Activated T-helper 1 cell treated with anti-CD3 and anti-CD28 coated beads, Interleukin-12 subunit alpha, Interleukin-12 subunit beta, Interleukin-2, Interleukin-4 antibody, amounts not matched to agents 30 ng/mL and 10 ng/mL and 1 ng/mL, durations not matched to agents 14 hours and 24 hours and 36 hours (primary cell): ENCODE results near the gene JADE1. TPM values are rescaled to one million over a fixed set of nuclear protein-coding genes. Genes with fewer than 3 reads are reported as not detected.
A peak's percentile ranks its signal among the peaks of the same experiment; 100 is the strongest.

ENCODE experiments used
- DNase-seq: peaks from one replicate; pipeline ENCODE4 v3.0.0; 2021; ENCODE audit warnings: low spot score
- H3K27ac Mint-ChIP-seq: one replicate; pipeline ENCODE4 v1.8.0; 2021; ENCODE audit warnings: mild to moderate bottlenecking, mixed read lengths
- H3K27me3 Mint-ChIP-seq: one replicate; pipeline ENCODE4 v1.8.0; 2022; ENCODE audit warnings: mild to moderate bottlenecking, moderate library complexity, mixed read lengths; ENCODE audit not compliant: insufficient read depth
- H3K36me3 Mint-ChIP-seq: one replicate; pipeline ENCODE4 v1.8.0; 2021; ENCODE audit warnings: low read depth, mixed read lengths
- H3K4me1 Mint-ChIP-seq: one replicate; pipeline ENCODE4 v1.8.0; 2021; ENCODE audit warnings: low read depth, mixed read lengths
- H3K4me3 Mint-ChIP-seq: one replicate; pipeline ENCODE4 v1.8.0; 2021; ENCODE audit warnings: mild to moderate bottlenecking, moderate library complexity, mixed read lengths
- H3K9me3 Mint-ChIP-seq: one replicate; pipeline ENCODE4 v1.8.0; 2021; ENCODE audit warnings: mixed read lengths
- intact Hi-C: fragments of 100-400 bp; cut with micrococcal nuclease; formaldehyde crosslinking; loops from one replicate; pipeline ENCODE4 v1.15.1; 2024
- total RNA-seq: library from RNA; stranded (reverse); gene quantifications from 2 replicates; pipeline ENCODE4 v1.2.3, GENCODE V29; 2022

Gene JADE1
- total RNA-seq, 1 donor from 2014 or later = 42.4 TPM

DNA sequence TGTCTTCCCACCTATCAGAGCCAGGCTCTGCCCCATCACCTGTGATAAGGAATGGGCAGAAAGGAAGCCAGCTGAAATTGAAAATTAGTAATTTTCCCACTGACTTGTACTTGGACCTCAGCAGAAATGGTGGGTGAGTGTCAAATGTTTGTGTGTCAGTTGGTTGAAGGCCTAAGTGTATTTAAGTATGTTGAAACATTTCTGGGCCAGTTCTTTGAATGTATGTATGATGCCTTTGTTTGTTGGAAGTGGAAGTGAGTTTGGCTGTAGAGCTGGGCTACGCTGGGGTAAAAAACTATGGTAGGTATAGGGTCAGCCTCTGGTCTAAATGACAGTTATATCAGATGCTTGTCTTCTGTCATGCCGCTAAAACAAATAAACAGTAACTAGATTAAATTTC lies 27.7 kb downstream of the JADE1 start:
- intact Hi-C loops = no loop called here
- H3K9me3 Mint-ChIP-seq = no peaks in the 10 kb centered on the region
- DNase-seq = no peak
- H3K27ac Mint-ChIP-seq = no peak overlapping the region
- H3K36me3 Mint-ChIP-seq = peaks cover 18% of the 10 kb centered on the region
- peaks cover 40% of the 10 kb centered on the region for H3K4me1 Mint-ChIP-seq
- no peaks in the 10 kb centered on the region for H3K27me3 Mint-ChIP-seq
- no peak overlapping the region for H3K4me3 Mint-ChIP-seq

DNA sequence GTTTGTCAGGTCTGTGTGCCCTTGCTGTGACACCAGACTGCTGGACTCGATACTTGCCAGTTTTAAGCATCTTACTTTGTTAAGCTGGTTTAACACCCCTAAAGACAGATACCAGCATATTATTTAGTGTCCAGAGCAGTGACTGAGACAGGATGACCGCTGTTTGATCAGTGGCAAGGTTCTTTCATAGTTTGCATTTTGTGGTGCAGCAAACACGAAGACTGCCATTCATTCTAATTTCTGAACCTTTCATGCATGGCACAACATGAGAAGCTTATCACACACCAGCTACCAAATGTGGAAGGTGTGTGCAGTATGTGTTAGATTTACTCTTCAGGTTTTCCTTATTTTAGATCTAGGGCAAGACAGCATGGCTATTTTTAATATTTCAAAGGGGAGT lies 28.2 kb downstream of the JADE1 start:
- Mint-ChIP-seq H3K4me1 (peaks cover 40% of the 10 kb centered on the region), H3K9me3 (no peaks in the 10 kb centered on the region), H3K4me3 (no peak overlapping the region), H3K36me3 (peaks cover 16% of the 10 kb centered on the region), H3K27me3 (no peaks in the 10 kb centered on the region), H3K27ac (no peak overlapping the region)
- intact Hi-C loops = no loop called here
- no peak for DNase-seq

DNA sequence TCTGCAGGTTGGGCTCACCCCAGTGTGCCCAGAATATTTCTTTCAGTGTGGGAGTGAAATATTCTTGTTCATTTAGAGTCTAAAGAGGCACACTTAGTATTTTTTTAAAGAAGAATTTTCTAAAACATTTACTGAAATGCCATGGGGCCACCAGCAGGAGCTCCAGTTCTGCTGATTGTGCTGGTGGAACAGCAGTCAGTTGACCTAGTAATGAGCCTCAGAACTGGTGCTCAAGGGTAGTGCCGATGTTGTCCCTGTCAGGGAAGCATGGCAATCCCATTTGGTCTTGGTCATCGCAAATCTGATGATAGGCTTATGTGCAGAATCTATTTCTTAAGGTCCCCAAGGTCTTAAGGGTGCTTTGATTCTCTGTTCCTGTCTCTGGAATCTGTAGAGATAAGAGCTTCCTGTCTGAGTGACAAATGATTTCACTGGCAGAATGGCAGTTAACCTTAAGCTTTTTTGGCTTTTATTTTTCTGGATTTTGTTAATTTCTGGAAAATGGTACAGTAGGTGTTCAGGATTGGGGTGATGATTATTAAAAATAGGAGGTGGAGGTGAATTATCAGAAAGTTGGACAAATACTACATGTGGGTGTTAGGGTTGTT lies 31.3 kb downstream of the JADE1 start:
- no peak for DNase-seq
- Mint-ChIP-seq H3K4me1 (peaks cover 40% of the 10 kb centered on the region), H3K4me3 (no peak overlapping the region), H3K9me3 (no peaks in the 10 kb centered on the region), H3K27me3 (no peaks in the 10 kb centered on the region), H3K36me3 (peaks cover 25% of the 10 kb centered on the region), H3K27ac (peak overlapping the region; percentile 26)
- intact Hi-C loops = no loop called here

DNA sequence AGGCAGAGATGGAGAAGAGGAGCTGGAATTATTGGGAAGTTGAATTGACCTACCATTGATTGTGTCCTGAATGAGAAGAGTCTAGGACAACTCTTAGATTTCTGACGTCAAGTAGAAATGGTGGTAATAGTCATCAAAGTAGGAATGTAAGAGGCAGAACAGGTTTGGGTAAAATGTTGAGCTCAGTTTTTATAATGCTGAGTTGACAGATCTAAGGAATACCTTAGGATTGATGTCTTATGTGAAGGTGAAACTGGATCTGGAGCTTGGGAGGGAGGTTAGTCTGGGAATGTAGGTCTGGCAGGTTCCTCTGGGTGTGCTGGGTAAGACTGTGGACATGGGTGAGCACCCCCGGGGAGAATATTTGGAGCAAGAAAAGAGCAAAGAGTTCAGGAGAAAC lies 31.9 kb downstream of the JADE1 start:
- Mint-ChIP-seq H3K4me1 (peaks cover 41% of the 10 kb centered on the region), H3K4me3 (no peak overlapping the region), H3K27me3 (no peaks in the 10 kb centered on the region), H3K9me3 (no peaks in the 10 kb centered on the region), H3K27ac (peak overlapping the region; percentile 30), H3K36me3 (peaks cover 26% of the 10 kb centered on the region)
- no peak for DNase-seq
- intact Hi-C loops = no loop called here

DNA sequence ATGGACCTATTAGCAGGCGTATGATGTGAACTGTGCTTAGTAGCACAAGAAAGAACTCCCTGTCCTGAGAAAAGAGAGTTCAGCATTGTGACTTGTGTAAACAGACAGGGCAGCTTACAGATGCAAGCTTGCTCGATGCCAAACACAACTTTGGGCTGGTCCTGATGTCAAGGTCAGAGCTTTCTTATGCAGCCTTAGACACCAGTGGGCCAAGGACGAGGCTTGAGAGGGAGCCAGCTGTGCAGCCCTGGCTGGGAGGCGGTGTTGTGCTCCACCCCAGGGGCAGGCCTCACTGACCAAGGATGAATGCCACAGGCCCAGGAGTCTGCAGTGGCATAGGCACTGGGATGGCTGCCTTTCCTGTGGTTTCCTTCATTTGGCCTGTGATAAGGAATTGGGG lies 35.4 kb downstream of the JADE1 start:
- intact Hi-C loops = no loop called here
- no peaks in the 10 kb centered on the region for H3K27me3 Mint-ChIP-seq
- peaks cover 50% of the 10 kb centered on the region for H3K36me3 Mint-ChIP-seq
- no peak overlapping the region for H3K27ac Mint-ChIP-seq
- H3K4me1 Mint-ChIP-seq = peaks cover 28% of the 10 kb centered on the region
- H3K9me3 Mint-ChIP-seq = no peaks in the 10 kb centered on the region
- no peak overlapping the region for H3K4me3 Mint-ChIP-seq
- DNase-seq = no peak

DNA sequence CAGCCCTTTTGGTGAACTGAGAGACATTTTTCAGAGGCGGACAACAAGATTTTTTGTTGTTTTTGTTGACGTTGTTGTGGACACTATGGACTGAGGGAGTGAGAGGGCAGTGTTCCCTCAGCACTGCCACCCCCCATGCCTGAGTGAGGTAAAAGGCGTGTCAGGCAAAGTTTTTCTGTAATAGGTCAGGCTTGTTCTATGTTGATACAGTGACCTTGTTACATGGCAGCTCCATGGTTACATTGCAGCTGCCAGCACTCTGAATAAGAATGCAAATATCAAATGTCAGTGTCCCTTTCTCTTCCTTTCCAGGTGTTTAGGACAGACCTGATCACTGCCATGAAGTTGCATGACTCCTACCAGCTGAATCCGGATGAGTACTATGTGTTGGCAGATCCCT lies 36.6 kb downstream of the JADE1 start:
- H3K27me3 Mint-ChIP-seq = no peaks in the 10 kb centered on the region
- H3K27ac Mint-ChIP-seq = peak overlapping the region; percentile 25
- H3K36me3 Mint-ChIP-seq = peaks cover 54% of the 10 kb centered on the region
- H3K4me3 Mint-ChIP-seq = no peak overlapping the region
- no peaks in the 10 kb centered on the region for H3K9me3 Mint-ChIP-seq
- no peak for DNase-seq
- H3K4me1 Mint-ChIP-seq = peaks cover 18% of the 10 kb centered on the region
- intact Hi-C loops = no loop called here

DNA sequence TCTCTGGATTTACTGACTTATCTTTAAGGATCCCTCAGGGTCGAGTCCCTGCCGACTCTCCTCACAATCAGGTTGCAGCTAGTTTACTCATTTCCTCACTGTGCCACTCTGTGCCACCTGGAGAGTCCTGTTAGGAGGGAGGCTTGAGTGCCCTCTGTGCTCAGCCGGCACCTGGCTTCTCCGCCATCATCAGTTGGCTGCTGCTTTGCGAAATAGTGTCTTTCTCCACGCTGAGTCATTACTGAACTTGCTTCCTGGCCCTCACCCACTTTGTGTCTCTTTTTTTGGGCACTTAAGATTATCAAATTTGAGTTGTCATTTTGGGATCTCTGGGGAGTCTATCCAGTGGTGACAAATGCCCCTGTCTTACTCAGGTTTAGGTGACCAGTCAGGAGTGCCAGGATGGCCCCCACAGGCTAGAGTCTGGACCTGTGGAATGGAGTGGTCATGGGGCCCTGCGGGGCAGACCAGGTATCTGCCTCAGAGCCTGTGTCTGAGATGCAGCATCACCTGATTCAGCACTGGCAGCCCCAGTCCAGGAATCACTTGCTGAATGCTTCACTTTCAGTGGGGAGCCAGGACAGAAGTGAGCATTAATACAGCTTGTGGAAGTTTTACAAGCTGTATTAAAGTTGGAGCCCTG lies 37.7 kb downstream of the JADE1 start:
- peak overlapping the region; percentile 41 for H3K27ac Mint-ChIP-seq
- peaks cover 10% of the 10 kb centered on the region for H3K4me1 Mint-ChIP-seq
- intact Hi-C loops = no loop called here
- H3K27me3 Mint-ChIP-seq = no peaks in the 10 kb centered on the region
- no peak overlapping the region for H3K4me3 Mint-ChIP-seq
- no peaks in the 10 kb centered on the region for H3K9me3 Mint-ChIP-seq
- no peak for DNase-seq
- peaks cover 56% of the 10 kb centered on the region for H3K36me3 Mint-ChIP-seq

DNA sequence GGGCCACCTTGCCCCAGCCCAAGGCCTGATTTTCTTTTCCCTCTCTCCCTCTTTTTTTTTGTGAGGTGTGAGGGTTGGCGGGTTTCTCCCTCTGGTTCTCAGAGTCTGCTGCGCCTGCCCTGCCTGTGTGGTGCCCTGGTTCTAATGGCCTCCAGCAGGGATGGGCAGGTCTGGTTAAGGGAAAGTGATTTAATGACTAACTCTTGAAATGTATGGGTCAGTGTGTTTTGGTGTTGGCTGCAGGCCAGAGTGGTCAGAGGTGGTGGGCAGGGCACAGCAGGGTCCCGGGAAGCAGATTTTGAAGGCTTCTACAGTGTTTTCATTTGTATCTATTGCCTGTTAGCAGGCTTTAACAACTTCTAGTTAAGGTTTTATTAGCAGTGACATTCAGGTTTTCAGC lies 39.0 kb downstream of the JADE1 start:
- no peaks in the 10 kb centered on the region for H3K9me3 Mint-ChIP-seq
- H3K27me3 Mint-ChIP-seq = no peaks in the 10 kb centered on the region
- H3K4me3 Mint-ChIP-seq = no peak overlapping the region
- H3K27ac Mint-ChIP-seq = peak overlapping the region; percentile 54
- peaks cover 10% of the 10 kb centered on the region for H3K4me1 Mint-ChIP-seq
- DNase-seq = no peak
- peaks cover 61% of the 10 kb centered on the region for H3K36me3 Mint-ChIP-seq
- intact Hi-C loops = no loop called here

DNA sequence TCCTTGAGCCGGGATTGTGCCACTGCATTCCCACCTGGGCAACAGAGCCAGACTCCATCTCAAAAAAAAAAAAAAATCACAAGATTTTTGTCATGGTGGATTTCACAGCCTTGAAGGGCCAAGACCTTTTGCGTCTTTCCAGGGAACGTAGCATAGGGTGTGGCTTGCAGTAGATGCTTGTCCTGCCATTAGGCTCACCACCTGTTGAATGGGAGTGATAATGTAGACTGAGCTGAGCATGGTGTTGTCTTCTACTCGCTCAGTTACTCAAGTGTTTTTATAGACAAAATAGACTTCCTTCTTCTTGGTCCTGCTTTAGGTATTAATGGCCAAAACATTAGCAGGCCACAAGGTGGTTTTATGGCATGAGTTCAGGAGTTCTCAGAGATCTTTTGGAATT lies 40.8 kb downstream of the JADE1 start:
- Mint-ChIP-seq H3K9me3 (no peaks in the 10 kb centered on the region), H3K4me3 (no peak overlapping the region), H3K36me3 (peaks cover 59% of the 10 kb centered on the region), H3K27ac (no peak overlapping the region), H3K4me1 (peaks cover 28% of the 10 kb centered on the region), H3K27me3 (no peaks in the 10 kb centered on the region)
- no peak for DNase-seq
- intact Hi-C loops = no loop called here

DNA sequence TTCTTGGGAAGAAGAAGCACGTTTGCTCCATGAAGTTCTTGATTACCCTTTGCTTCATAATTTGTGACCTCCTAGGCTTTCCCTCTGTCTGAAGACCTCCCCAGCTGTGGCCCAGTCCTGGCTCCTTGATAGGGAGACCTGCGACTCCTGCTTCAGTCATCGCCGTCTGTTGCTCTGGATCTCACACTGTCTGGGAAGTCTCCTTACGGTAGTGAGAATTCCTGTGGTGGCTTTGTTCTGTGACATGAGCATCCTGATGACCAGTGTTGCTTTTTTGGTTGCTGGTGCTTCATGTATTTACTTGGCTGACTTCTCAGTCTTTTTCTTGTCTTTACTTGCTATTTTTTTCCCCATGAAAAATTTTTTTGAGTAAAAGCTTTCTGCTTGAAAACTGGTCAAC lies 44.2 kb downstream of the JADE1 start:
- no peaks in the 10 kb centered on the region for H3K9me3 Mint-ChIP-seq
- intact Hi-C loops = loop anchor here (1.0 kb wide), 1 partner anchor 10 kb away; no protein-coding TSS in a partner anchor
- H3K36me3 Mint-ChIP-seq = peaks cover 61% of the 10 kb centered on the region
- H3K4me1 Mint-ChIP-seq = peaks cover 34% of the 10 kb centered on the region
- H3K4me3 Mint-ChIP-seq = no peak overlapping the region
- no peaks in the 10 kb centered on the region for H3K27me3 Mint-ChIP-seq
- no peak overlapping the region for H3K27ac Mint-ChIP-seq
- DNase-seq = no peak

DNA sequence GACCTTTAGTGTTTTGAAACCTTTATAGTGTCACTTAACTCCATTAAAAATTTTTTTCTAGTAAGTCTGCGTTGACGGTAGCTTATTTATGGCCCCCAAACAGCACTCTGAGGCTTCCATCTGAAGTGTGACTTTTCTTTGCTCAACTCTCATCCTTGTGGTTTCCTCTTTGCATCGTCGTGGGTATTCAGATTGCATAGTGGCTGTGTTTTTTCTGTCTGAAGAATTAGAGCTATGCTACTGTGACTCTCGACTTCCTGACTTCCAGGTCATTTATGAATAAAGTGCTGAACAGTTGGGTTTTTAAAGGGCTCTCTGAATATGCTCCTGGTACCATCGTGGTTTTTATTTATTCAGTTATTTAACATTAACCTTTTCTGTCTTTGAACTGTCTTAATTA lies 44.9 kb downstream of the JADE1 start:
- peak overlapping the region; percentile 73 for H3K27ac Mint-ChIP-seq
- H3K9me3 Mint-ChIP-seq = no peaks in the 10 kb centered on the region
- H3K36me3 Mint-ChIP-seq = peaks cover 63% of the 10 kb centered on the region
- no peaks in the 10 kb centered on the region for H3K27me3 Mint-ChIP-seq
- intact Hi-C loops = loop anchor here (1.0 kb wide), 1 partner anchor 9 kb away; no protein-coding TSS in a partner anchor
- DNase-seq = no peak
- H3K4me1 Mint-ChIP-seq = peaks cover 41% of the 10 kb centered on the region
- H3K4me3 Mint-ChIP-seq = peak overlapping the region; percentile 69

DNA sequence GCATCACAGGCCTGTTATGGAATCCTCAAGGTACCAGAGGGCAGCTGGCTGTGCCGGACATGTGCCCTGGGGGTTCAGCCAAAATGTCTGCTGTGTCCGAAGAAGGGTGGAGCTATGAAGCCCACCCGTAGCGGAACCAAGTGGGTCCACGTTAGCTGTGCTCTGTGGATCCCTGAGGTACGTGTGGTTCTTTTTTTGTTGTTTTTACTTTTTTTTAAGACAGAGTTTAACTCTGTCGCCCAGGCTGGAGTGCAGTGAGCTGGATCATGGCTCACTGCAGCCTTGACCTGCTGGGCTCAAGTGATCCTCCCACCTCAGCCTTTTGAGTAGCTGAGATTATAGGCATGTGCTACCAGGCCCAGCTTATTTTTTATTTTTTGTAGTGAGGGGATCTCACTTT lies 46.1 kb downstream of the JADE1 start:
- Mint-ChIP-seq H3K36me3 (peaks cover 64% of the 10 kb centered on the region), H3K27ac (no peak overlapping the region), H3K9me3 (no peaks in the 10 kb centered on the region), H3K4me1 (peaks cover 53% of the 10 kb centered on the region), H3K27me3 (no peaks in the 10 kb centered on the region), H3K4me3 (no peak overlapping the region)
- no peak for DNase-seq
- intact Hi-C loops = no loop called here

DNA sequence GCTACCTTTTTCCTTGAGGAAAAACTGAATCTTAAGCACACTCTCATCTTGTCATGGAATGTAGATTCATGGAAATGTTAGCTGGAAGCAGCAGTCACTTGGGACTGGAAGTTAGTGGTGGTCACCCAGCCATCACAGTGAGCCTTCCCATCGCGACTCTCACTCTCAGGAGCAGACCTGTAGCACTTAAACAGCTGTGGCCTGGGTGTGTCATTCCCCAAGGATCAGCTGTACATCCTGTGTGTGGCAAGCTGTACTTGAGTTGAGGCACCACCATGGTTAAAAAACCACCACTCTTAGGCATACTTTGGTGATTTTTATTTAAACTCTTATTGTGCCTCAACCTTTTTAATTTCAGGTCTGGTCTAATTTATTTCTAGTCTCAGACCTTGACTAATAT lies 46.7 kb downstream of the JADE1 start:
- Mint-ChIP-seq H3K27ac (no peak overlapping the region), H3K4me3 (no peak overlapping the region), H3K9me3 (no peaks in the 10 kb centered on the region), H3K27me3 (no peaks in the 10 kb centered on the region), H3K36me3 (peaks cover 65% of the 10 kb centered on the region), H3K4me1 (peaks cover 58% of the 10 kb centered on the region)
- intact Hi-C loops = no loop called here
- no peak for DNase-seq
